C4-2B (cell line): ENCODE data around the gene PGRMC1.
"Not testable (repeated sequence)": the region's sequence is repeated elsewhere in the genome, so short reads cannot be mapped to it uniquely, and the experiment has no call there.

Experiments
- H3K27ac ChIP-seq: fragments of 450-650 bp; 2 replicates; pipeline ENCODE4 v1.5.1; 2017
- ZFX ChIP-seq: fragments of 450-650 bp; IDR thresholded peaks from 2 replicates; pipeline ENCODE4 v1.6.1; 2017
- TF ChIP-seq, protein P1 (sequence below): fragments of 450-650 bp; conservative IDR thresholded peaks from 2 replicates; pipeline ENCODE4 v1.5.1; 2017; ENCODE audit warnings: mild to moderate bottlenecking

The PGRMC1 gene

DNA sequence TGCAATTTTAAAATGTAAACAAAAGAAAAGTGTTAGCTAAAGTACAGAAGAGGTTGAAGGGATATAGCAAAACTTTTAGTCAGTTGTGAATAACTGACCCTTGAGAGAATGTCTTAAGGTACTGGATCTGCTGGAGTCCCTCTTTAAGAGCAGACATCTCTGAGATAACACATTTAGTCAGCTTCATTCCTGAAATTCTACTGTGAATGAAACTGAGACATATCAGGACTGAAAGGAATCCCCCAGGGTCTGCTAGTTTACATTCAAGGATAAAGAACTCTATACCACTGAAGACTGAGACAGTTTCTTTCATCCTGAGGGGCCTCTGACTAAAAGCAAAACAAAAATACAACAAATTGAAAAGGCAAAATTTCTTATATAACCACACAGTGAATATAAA lies 54.4 kb downstream of the PGRMC1 start:
- no peak overlapping the region for H3K27ac ChIP-seq
- TF ChIP-seq, protein P1, sequence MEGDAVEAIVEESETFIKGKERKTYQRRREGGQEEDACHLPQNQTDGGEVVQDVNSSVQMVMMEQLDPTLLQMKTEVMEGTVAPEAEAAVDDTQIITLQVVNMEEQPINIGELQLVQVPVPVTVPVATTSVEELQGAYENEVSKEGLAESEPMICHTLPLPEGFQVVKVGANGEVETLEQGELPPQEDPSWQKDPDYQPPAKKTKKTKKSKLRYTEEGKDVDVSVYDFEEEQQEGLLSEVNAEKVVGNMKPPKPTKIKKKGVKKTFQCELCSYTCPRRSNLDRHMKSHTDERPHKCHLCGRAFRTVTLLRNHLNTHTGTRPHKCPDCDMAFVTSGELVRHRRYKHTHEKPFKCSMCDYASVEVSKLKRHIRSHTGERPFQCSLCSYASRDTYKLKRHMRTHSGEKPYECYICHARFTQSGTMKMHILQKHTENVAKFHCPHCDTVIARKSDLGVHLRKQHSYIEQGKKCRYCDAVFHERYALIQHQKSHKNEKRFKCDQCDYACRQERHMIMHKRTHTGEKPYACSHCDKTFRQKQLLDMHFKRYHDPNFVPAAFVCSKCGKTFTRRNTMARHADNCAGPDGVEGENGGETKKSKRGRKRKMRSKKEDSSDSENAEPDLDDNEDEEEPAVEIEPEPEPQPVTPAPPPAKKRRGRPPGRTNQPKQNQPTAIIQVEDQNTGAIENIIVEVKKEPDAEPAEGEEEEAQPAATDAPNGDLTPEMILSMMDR, result no peak
- no peak for TF ChIP-seq ZFX

DNA sequence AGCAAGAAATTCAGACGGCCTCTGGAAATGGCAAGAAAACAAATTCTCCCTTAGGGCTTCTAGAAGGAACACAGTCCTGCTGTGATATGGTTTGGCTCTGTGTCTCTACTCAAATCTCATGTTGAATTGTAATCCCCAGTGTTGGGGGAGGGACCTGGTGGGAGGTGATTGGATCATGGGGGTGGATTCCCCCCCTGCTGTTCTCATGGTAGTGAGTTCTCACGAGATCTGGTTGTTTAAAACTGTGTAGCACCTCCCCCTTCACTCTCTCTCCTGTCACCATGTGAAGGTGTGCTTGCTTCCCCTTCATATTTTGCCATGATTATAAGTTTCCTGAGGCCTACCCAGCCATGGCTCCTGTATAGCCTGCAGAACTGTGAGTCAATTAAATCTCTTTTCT lies 55.2 kb downstream of the PGRMC1 start:
- H3K27ac ChIP-seq, result not testable (repeated sequence)

DNA sequence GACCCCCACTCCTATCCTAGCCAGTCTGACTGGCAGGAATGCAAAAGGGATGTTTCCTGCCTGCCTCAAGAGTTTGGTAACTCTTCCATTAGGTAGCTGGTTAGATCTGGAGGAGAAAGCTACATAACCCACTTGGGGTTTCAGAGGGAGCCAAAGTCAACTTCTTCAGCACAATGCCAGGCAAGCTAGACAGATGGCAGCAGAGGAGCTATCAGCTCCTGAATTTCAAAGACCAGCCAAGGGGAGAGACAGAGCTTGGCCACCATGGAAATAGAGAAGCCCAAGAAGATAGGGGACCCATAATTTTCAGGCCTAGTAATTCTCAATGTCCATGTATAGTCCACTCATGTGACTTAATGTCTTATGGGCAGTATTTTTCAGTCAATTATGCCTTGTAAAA lies 56.4 kb downstream of the PGRMC1 start:
- TF ChIP-seq, protein P1, result no peak
- TF ChIP-seq ZFX, result no peak
- no peak overlapping the region for H3K27ac ChIP-seq
